ENCODE data around the gene SIGMAR1.
A peak's percentile ranks its signal among the peaks of the same experiment; 100 is the strongest.

SIGMAR1 gene

DNA sequence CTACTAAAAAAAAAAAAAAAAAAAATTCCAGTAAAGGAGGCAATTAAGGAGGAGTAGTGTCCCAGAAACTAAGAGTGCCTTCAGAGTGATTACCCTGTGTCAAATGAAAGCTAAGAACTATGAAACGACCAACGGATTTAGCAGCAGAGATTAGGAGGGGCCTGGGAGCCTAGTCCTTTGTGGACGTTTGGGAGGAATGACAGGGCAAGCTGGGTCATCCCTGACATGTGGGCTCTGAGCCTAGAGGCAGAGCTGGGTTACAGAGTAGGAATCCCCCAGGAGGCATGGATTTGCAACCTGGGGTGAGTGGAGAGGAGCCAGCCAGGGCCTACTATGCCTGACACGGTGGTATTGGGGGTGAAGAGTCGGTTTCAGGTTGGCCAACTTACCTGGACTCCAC lies 4.4 kb downstream of the SIGMAR1 start:
- DNase-seq (ENCODE audit: low read depth in 2 of 3, low spot score in 1 of 3), result no peak

DNA sequence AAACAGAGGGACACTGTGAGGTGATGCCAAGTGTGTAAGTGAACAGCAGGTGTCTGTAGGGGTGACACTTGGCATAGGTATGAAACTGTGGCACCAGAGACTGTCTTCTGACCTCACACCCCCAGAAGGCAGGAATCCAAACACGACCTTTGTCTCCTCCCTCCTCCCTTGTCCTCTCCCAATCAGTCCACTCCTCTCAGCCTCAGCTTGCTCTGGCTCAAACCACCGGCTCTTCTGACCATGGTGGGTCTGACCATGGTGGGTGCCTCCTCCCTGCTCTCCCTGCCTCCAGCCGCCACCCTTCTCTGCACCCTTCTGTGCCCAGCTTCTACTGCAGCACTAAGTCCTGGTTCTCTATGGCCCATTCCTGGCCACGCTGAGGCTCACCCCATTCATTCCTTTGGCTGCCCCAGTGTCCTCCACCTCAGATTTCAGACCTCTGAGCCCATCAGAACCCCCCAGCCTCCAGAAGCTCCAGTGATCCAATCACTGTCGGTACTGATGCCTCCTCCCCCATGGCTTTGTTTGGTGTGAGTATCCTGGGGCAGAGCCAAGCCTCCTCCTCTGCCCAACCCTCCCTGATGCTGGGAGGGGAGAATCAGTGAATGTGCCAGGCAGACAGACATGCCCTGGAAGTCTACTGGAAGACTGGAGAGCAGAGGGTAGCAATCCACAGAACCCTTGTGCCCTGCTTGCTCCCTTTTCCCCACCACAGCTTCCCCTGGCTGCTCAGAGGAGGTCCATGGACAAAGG lies 7.0 kb downstream of the SIGMAR1 start:
- no peak for DNase-seq (ENCODE audit: low read depth in 2 of 3, low spot score in 1 of 3)

DNA sequence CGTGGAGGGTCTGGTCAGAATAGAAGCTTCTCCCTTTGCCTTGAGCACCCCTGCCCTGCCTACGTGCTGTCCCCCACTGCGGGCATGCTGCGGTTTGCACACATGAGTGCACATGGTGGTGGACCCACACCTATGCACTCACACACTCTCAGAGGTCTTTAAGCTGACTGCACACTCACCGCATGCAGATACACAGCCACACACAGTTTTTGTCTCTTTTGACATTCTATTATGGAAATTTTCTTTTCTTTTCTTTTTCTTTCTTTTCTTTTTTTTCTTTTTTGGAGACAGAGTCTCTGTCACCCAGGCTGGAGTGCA lies 8.1 kb downstream of the SIGMAR1 start:
- no peak for DNase-seq (ENCODE audit: low read depth in 2 of 3, low spot score in 1 of 3)

DNA sequence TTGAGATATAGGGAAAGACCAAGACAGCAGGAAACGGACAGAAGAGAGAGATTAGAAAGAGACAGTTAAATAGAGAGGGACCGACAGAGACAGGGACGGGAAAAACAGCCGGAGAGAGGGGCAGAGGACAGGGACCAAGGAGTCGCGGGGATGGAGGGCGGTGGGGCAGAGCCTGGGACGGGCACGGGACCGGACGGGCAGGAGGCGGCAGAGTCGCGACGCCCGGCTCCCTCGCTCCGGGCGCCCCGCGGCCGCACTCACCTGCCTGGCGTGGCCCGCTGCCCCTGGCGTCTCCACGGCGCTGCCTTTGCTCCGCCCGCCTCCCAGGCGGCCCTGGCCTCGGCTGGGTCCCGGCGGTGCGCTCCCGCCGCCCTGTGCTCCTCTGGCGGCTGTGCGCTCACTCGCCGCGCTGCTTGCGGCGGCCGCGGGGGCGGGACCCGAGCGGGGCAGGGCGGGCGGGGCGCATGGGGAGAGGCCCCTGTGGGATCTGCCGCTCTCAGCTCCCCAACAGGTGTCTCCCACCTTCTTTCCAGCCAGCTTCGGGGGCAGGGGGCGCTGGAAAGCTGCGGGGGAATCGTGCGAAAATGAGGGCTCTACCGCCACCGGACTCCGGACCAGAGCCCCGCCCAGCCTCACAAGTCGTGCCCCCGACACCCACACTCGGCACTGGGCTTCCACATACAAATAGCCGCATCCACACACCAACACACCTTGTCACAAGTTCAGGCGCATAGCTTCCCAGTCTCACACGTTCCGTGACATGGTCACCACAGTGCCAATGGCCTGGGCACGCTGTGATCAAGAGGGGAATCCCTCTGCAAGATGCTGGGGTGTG lies 8.7 kb downstream of the SIGMAR1 start, which contains the start of gene ARID3C:
Gene ARID3C, minus strand, starts transcription at position 411 of the 835 bp plus-strand sequence. CDS start 1,052 bp downstream, outside the sequence.
- peak in 1 of 3 donors; percentile 48 for DNase-seq (ENCODE audit: low read depth in 2 of 3, low spot score in 1 of 3)

DNA sequence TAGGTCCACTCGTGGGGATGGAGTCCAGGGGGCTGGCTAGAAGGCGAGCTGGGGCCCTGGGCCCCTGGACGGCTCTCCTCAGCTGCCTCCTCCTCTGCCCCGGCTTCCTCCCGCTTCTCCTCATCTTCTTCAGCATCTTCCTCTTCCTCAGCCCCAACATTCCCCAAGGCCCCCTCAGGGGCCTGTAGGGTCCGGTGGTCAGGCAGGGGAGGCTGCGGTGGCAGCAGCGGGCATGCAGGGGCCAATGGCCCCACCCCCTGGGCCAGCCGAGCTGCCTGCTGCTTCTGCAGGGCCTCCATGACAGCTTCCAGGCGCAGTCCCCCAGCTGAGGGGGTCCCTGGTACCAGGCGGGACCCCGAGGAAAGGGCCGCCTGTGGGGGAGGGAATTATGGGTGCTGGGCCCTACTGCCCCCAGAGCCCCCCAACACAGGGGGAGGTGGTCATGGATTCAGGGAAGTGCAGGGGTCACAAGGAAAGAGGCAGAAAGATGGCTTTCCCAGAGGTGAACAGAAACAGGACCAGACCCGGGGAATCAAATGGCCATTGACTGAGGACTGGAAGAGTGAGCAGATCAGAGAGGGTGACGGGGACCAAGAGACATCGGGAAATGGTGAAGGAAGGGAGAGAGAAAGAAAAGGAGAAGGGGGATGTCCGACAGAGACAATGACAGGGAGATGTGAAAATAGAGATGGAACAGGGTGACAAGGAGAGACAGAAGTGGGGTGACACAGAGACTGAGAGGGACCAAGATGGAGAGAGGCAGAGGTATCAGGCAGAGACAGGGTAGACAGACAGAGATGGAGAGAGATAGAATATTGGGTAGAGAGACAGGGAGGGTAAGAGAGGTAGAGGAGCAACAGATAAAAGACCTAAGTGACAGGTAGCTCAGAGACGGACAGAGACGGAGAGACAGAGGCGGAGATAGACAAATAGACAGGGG lies 9.6 kb downstream of the SIGMAR1 start:
- DNase-seq (ENCODE audit: low read depth in 2 of 3, low spot score in 1 of 3), result no peak

DNA sequence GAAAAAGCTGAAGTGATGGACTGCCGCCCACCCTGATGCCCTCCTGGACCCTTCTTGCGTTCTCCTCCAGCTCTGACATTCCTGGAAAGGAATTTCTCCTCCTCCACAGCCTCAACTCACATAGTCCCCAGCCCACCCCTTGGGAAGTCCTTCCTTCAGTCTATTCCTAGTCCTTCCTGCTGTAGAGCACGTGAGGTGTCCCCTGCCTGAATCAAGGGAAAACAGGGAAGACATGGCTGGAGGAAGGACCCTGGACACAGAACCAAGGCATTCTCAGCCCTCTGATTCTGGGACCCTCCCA lies 12.5 kb downstream of the SIGMAR1 start:
- no peak for DNase-seq (ENCODE audit: low read depth in 2 of 3, low spot score in 1 of 3)

DNA sequence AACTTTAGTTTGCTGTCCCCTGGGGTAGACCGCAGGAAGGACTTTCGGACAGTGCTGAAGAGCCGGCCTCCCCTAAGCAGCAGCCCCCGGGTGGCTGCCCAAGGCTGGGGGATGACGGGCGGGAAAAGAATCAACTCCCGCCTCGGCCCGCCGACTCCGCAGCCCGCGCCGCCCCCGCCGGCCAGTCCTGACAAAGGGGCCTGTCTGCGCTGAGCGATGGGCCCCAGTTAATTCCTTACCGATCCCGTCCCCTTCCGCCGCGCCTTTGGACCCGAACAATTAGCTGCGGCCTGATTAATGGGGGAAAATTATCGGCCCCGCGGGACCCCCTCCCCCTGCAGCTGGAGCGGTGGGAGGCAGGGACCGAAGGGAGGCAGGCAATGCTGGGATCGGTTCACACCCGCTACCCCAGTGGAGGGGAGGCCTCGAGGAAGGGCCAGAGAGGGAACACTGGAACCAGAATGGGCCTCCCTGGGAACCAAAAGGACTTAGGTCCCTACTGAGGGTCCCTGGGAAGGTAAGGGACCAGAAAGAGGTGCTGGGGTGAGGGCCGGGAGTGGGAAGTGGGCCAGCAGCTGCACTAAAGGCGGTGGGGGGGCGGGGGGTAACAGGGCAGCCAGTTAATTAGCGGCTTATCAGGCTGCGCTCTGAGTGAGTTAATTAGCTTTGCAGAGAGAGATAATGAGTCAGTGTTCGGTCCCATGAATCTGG lies 13.0 kb downstream of the SIGMAR1 start:
- DNase-seq (ENCODE audit: low read depth in 2 of 3, low spot score in 1 of 3), result no peak

DNA sequence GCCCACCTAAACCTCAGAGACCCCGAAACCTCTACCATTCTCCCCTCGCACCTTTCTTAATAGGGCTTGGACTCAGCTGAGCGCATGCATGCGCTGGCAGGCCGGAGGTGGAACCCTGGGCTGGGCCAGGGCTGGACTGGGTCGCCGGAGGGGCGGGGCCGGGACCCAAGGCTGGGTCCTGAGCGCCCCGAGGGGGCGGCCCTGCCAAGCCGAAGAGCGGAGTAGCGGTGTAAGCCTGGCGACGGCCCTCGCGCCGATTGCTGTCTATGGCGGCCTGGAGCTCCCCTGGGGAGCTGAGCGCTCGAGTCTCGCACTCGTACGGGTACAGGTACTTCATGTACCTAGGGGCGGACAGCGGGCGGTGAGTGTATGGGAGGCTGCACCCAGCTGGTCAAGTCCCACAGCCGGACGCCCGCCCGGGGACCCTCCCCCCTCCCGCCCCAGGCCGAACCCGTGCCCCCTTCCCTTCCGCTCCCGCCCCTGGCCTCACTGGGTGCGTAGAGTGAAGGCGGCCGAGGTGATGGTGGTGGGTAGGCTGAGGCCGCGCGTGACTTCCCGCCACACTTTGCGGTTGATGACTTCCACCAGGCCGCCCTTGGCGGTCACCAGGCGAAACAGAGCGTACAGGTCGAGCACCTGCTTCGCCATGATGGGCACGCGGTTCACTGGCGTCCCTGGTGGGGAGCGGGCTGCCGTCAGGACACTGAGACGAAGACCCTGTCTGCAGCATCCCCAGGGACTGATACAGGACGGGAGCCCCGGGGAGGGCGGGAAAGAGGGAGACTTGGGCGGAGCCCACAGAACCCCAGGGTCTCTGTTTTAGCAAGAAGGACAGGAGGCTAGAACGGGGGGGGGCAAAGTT lies 14.0 kb downstream of the SIGMAR1 start:
- no peak for DNase-seq (ENCODE audit: low read depth in 2 of 3, low spot score in 1 of 3)

DNA sequence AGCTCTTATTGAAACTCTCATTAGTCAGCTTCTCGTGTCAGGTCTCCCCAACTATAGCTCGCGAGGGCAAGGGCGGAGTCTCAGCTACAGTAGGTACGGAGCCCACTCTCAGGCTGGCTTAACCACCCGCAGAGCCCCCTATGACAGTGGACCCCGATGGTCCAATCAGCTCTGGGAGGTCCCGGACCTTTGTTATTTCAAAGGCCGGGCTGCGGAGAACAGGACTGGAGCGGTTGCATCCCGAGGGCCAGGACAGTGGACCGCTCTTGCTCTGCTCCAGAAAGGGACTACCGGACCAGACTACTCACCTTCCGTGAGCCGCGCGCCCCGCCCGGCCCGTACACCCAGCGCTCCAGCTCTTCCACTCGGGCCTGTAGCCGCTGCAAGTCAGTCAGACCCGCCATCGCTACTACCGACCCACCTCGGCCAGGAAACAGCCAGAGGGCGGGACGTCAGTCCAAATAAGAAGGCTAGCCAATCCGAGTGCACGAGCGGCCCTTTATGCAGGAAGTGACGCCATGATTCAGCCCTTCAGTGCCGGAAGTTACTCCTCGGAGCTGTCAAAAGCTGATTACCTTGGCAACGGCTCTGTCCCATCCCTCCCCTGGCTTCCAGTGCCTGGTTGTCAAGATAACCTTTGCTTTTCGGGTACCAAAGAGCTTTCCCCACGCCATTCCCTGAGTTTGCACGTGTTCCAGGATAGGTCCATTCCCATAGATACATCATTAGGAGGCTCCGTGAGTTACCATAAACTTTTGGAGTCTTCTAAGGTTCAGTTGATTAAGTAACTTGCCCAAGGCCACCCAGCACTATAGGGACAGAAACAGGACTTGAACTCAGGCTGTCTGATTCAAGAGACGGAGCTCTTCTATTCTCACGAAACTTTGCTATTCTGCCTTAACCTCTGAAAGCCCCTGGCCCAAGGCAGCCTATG lies 17.3 kb downstream of the SIGMAR1 start, which contains the start of gene DCTN3:
Gene DCTN3, minus strand, starts transcription at position 435 of the 934 bp plus-strand sequence. Its CDS starts 31 bp downstream, at position 404.
- DNase-seq (ENCODE audit: low read depth in 2 of 3, low spot score in 1 of 3), result peak; percentile 83 to 85 (median 85)

DNA sequence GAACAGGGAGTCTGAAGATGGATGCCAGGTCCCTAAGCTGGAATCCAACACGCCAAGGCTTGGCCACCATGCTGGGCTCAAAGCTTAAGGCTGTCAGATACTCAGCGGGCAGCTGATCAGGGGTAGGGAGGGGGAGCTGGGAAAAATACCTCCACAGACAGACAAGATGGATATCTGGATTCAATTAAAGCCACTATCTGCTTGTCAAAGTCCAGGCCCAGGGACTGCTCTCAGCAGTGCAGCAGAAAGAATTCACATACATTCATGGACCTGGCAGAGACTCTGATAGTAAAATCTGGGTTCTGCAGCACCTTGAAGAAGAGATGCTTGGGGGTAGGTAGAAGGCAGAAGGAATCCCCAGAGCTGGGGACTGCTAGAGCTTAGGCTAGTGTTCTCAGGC lies 22.5 kb downstream of the SIGMAR1 start:
- no peak for DNase-seq (ENCODE audit: low read depth in 2 of 3, low spot score in 1 of 3)

DNA sequence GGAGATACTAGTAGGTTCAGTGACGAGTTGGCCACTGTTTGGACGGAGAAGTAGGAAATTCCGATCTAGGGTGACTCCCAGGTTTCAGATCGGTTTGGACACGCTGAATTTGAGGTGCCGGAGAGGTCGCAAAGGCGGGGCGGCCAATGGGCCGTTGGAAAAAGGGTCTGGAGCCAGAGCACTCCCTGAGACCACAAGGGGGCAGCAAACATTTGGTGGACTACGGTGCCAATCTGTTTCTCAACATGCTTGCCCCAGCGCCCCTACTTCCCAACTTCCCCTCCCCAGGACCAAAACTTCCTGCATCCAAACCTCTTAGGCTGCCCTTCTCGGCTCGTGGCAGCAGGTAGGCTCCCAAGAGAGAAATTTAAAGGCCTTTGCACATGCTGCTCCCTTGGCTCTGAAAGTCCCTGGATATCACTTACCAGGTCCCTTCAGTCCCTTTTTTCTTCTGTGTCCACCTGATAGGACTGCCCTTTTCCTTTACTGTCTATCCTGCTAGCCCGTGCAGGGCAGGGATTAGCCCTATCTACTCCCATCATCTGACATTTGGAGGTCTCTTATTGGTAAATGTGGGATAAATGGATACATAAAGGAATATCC lies 24.7 kb downstream of the SIGMAR1 start:
- peak in 2 of 3 donors; percentile 60 to 72 for DNase-seq (ENCODE audit: low read depth in 2 of 3, low spot score in 1 of 3)

DNA sequence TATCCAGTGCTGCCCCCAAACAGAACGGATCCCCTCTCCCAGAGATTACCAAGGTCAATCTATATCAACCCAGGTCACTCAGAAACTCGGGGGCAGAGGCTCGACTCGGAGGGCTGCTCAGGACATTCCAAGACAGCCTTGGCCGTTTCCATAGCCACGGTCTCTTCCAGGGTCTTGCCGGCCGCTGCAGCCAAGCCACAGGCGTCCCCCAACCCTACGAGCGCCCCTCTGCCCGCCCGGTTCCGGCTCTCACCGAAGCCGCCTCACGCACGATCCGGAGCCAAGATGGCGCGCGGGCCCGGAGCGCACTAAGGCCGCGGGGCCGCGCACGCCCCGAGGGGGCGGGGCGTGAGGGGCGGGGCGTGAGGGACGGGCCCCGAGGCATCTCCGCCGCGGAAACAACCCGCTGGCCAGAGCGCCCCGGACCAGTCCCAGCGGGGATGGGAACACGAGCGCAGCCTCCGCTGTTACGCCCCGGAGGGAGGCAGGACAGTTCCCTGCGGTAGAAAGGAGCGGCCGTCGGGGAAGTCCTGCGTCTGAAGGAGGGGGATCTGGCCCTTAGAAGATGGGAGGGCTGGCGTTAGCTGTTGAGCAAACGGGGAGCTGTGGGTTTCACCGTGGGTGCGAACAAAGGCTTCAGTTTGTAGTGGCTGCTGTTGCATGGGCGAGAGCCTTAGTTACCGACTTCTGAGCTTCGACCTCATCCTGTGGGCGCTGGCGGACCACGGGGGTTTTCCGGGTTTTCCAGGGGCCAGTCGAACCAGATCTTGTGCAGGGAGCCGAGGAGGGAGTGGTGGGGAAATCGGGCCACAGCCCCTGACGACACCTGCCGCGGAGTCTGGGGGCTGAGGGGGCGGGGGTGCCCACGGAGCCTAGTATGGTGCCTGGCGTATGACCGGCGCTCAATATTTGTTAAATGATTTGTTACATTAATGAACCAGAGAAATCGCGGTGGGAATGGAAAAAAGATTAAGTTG lies 25.5 kb downstream of the SIGMAR1 start, which contains the start of gene RPP25L:
Gene RPP25L, minus strand, starts transcription at position 287 of the 977 bp plus-strand sequence. CDS start 801 bp downstream, outside the sequence.
- DNase-seq (ENCODE audit: low read depth in 2 of 3, low spot score in 1 of 3), result peak; percentile 64 to 76 (median 66)

DNA sequence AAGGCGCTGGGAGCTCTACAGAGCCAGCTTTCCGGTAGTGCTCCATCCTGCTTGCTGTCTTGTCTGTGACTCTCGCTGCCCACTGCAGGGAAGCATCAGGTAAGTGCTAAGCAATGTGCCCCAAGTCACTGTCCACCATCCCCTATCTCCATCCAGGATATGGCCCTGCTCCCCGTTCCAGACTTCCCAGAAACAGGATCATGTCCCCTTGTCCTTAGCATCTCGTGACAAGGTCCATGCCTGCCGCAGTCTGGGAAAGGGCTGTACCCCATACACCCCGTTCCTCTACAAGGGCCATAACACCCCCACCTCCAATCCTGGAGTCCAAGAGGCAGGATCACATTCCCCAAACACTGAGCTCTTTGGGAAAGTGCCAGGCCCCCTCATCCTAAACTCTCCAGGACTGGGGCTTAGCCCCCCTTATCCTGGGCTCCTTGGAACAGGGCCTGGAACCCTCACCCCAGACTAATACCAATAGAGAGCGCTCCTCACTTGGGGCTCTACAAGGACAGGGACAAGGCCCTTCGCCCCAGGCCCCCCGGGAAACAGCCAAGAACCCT lies 26.3 kb downstream of the SIGMAR1 start:
- no peak for DNase-seq (ENCODE audit: low read depth in 2 of 3, low spot score in 1 of 3)

DNA sequence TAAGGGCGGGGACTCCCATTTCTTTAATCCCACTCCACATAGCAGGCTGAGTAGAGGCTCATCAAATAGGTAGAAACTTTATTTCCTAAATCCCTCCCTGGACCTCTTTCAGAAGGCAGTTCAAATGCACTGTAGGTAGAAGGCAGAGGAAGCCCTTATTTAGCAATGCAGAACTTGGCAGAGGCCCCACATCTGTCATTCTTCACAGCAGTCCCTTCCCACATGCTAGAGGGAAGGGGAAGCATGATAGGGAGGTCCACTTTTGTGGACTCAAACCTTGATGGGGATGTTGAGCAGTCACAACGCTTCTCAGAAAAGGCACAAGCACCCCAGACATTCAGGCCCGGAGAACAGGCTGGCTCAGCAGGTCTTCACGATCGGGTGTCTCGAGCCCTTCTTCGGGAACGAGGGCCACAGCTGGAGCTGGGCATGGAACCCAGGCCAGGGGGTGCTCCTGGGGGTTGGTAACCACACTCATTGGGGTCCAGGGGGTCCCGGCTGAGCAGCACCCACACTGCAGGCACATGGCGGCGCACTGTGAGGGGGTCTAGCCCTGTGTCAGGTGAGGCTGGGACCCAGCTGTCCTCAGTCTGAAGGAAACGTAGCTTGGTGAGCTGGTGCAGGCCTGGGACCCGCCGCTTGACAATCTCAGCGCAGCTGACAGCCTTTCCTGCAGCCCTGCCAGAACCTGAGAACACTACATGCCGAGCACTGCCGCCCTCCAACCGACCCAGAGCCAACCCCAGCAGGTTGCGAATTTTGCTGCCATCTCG lies 27.0 kb downstream of the SIGMAR1 start:
- DNase-seq (ENCODE audit: low read depth in 2 of 3, low spot score in 1 of 3), result no peak

DNA sequence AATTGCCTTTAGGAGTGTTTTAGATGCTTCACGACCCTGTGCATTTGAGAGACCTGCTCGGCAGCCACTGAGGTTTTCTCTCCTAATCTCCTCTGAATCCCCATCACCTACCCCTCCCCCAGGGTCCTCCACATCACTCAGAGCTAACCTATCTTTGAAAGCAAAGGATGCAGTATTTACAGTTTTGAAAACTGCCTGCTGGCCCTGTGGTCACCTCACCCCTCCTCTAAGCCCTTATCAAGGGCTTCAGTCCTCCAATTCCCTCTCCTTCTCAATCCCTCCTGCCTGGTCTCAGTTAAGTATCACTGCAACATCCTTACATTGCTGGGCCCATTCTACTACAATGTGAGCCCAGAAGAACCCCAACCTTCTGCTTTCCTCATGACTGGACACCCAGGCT lies 30.3 kb downstream of the SIGMAR1 start:
- no peak for DNase-seq (ENCODE audit: low read depth in 2 of 3, low spot score in 1 of 3)

DNA sequence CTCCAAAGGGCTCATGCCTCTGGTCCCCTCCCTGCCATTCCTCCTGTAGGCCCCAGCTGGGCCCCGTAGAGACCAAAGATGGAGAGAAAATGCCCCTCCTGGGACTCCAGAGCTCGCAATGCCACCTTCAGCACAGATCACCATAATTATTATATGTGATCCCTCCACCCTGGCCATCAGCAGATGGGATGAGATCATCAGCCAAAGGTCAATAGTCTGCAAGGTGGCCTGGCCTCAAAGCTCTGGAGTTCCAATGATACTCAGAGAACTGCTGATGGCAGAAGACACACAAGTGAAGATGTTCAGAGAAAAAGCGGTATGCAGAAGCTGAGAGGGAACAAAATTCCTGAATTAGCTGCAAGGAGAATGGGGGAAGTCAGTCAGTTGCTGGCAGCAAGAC lies 30.7 kb downstream of the SIGMAR1 start:
- DNase-seq (ENCODE audit: low read depth in 2 of 3, low spot score in 1 of 3), result no peak

All from stimulated activated CD4-positive, alpha-beta T cell treated with anti-CD3 and anti-CD28 coated beads, Interleukin-12 subunit alpha, Interleukin-12 subunit beta, amount 100 ng/mL, for 48 hours (primary cell).